Urothelium cell line (cell line): Measurements from ENCODE around the gene GNA12.
"Not testable (repeated sequence)": the region's sequence is repeated elsewhere in the genome, so short reads cannot be mapped to it uniquely, and the experiment has no call there.

Source experiments
- DNase-seq: peaks from one replicate; pipeline ENCODE4 v3.0.0; 2011; ENCODE audit warnings: low spot score, mixed read lengths
- FAIRE-seq: peaks from 2 replicates; lab custom pipeline; 2011; peaks lifted over from hg19 to GRCh38; lab: Jason Lieb, UNC

The GNA12 gene

DNA sequence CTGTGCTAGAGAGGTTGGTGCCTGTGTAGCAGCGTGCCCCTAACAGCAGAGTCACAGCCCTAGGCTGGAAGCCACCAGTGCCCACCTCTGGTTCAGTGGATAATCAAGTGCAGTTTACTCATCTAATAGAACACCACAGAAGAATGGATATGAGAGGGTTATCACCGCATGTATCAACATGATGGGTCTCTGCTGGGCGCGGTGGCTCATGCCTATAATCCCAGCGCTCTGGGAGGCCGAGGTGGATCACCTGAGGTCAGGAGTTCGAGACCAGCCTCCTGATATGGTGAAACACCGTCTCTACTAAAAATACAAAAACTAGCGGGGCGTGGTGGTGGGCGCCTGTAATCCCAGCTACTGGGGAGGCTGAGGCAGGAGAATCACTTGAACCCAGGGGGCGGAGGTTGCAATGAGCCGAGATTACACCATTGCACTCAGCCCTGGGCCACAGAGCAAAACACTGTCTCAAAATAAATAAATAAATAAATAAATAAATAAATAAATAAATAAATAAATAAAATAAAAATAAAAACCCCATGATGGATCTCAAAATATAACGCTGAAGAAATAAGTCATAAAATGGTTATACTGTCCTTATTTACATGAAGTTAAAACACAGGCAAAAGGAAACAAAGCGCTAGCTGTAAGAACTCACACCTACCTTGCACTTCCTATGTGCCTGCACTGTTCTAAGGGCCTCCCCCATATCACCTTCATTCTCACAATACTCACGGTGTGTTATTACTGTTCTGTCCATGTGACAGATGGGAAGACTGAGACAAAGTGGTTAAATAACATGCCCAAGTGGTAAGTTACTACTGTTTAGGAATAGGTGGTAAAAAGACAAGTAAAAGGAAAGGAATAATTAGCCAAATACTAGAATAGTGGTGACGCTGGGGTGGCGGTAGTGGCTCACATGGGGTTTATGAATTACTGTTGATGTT, 85.2 kb downstream of the GNA12 start:
- FAIRE-seq: peak; percentile 74
- DNase-seq: no peak

DNA sequence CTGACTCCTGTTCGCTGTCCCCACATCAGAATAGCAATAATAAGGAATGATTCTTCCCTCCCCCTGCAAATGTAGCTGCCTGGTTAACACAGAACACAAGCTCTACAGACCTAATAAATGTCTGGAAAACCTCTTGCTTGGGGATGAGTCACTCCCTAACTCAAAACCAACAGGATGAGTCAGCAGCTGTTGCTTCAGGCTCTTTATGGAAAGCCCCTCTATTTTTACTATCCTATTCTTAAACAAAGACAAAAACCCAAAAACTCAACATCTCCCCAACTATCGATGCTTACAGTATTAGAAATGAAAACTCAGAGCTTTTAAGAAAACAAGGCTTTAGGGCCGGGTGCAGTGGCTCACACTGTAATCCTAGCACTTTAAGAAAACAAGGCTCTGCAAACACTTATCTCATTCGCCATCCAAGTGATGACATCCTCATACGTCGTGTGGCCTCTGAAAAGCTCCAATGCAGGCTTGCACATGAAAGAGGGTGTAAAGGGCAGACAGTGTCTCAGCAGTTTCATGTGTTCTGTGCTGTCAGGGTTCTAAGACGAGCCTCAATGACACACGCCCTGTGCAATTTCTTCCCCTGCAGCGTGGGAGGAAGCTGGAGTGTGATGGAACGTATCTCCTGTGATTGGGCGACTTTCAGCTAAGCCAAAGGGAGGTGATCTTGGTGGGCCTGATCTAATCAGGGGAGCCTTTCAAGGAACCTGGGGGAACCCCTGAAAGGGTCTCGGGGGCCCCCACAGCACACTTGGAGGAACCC, 86.0 kb downstream of the GNA12 start:
- peak; percentile 76 for FAIRE-seq

DNA sequence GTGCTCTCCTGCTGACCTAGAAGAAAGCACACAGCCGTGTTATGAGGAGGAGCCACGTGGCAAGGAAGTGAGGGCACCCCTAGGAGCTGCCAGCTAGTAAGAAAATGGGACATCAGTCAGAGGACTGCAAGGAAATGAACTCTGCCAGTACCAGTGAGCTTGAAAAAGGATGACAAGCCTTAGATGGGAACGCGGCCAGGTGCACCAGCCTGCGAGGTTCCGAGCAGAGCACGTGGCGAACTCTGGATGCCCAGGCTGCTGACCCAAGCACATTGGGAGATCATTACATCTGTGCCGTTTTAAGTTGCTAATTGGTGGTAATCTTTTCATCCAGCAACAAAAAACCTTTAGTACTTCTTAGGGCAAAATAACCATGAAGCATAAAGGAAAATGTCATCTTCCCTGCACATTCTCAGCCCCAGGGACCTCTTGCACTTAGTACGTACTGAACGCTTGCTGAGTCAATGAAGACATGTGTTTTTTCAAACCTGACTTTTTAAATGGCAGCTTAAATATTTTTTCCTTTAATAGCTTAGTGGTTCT, 86.7 kb downstream of the GNA12 start:
- DNase-seq (peak; percentile 82), FAIRE-seq (peak; percentile 89)

More for the DNA sequence above, 86.0 kb downstream of the GNA12 start:
- peak; percentile 96 for DNase-seq

DNA sequence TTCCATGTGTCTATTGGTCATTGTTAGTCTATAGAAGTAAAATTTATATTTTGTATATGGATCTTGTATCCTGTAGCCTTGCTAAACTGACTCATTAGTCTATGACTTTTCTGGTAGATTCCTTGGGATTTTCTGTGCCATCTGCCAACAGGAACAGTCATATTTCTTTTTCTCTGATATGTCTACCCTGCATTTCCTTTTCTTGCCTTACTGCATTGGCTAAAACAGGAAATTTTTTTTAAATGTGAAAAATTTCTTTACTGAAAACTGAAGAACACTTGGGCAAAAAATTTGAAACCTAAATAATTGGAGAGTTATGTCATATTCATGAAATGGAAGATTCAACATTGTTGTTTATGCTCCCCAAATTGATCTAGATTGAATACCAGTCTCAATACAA, 88.6 kb downstream of the GNA12 start:
- FAIRE-seq (no peak), DNase-seq (no peak)

DNA sequence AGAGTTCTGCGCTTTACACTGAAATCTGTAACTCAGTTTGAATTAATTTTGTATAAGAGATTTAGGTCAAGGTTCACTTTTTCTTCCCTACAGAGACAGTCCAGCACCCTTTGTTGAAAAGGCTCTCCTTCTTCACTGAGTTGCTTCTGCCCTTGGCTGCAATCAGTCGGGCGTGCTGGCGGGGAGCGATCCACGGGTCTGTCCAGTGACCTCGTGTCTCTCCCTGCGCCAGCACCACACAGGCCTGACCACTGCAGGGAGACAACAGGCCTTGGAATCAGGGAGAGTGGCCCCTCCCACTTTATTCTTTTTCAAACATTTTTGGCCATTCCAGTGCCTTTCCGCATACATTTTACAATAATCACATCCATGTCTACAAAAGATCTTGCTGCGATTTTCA, 89.2 kb downstream of the GNA12 start:
- no peak for FAIRE-seq
- no peak for DNase-seq

DNA sequence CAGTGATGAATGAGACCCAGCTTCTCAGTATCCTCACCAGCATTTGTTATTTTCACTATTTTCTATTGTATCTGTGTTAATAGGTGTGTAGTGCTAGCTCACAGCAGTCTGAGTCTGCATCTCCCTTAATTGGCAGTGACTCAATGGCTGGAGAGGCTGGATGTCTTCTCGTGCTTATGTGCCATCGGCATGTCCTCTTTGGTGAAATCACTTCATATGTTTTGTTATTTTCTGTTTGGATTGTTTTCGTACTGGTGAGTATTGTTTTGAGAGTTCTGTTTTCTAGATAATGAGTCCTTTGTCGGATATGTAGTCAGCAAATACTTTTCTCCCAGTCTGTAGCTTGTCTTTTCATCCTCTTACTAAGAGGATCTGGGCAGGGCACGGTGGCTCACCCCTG, 90.0 kb downstream of the GNA12 start:
- no peak for DNase-seq
- FAIRE-seq: peak; percentile 50

DNA sequence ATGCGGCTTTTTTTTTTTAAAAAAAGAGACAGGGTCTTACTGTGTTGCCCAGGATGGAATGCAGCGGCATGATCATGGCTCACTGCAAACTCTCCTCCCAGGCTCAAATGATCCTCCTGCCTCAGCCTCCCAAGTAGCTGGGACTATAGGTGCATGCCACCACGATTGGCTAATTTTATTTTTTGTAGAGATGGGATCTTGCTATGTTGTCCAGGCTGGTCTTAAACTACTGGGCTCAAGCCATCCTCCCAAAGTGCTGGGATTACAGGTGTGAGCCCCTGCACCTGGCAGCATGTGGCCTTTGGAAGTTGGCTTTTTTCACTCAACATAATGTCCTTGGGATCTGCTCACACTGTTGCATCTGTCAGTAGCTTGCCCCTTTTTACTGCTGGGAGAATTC, 91.0 kb downstream of the GNA12 start:
- no peak for FAIRE-seq
- DNase-seq: no peak

DNA sequence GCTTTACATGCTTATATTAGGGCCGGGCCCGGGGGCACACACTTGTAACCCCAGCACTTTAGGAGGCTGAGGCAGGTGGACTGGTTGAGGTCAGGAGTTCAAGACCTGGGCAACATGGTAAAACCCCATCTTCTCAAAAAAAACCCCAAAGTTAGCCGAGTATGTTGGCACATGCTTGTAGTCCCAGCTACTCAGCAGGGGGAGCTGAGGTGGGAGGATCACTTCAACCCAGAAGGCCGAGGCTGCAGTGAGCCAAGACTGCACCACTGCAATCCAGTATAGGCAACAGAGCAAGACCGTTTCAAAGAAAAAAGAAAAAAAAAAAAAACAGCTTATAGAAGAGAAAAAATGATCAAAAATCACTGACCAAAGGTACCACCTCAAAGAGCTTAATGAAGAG, 93.0 kb downstream of the GNA12 start:
- no peak for FAIRE-seq
- no peak for DNase-seq

DNA sequence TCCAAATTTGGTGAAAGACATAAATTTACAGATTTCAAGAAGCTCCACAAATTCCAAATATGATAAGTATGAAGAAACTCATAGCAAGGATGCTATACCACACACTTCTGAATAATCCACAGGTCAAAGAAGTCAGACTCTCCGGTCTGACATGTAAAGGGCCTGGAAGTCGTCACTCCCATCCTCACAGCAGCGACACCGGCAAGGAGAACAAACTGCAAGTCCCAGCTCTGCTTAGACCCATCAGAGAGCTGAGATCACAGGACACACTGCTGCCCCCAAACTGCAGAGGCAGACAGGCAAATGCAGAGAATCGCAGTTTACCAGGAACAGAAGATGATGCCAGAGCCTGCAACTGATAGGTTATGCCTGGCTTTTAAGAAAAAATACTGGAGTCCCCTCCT, 94.1 kb downstream of the GNA12 start:
- no peak for FAIRE-seq
- no peak for DNase-seq

DNA sequence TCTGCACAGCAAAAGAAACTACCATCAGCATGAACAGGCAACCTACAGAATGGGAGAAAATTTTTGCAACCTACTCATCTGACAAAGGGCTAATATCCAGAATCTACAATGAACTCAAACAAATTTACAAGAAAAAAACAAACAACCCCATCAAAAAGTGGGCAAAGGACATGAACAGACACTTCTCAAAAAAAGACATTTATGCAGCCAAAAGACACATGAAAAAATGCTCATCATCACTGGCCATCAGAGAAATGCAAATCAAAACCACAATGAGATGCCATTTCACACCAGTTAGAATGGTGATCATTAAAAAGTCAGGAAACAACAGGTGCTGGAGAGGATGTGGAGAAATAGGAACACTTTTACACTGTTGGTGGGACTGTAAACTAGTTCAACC, 95.4 kb downstream of the GNA12 start:
- FAIRE-seq, DNase-seq: not testable (repeated sequence)

DNA sequence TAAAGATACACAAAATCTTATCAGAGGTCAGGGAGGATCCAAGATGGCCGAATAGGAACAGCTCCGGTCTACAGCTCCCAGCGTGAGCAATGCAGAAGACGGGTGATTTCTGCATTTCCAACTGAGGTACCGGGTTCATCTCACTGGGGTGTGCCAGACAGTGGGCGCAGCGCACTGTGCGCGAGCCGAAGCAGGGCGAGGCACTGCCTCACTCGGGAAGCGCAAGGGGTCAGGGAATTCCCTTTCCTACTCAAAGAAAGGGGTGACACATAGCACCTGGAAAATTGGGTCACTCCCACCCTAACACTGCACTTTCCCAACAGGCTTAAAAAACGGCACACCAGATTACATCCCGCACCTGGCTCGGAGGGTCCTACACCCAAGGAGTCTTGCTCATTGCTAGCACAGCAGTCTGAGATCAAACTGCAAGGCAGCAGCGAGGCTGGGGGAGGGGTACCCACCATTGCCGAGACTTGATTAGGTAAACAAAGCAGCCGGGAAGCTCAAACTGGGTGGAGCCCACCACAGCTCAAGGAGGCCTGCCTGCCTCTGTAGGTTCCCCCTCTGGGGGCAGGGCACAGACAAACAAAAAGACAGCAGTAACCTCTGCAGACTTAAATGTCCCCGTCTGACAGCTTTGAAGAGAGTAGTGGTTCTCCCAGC, 100.5 kb downstream of the GNA12 start:
- peak; percentile 37 for FAIRE-seq

DNA sequence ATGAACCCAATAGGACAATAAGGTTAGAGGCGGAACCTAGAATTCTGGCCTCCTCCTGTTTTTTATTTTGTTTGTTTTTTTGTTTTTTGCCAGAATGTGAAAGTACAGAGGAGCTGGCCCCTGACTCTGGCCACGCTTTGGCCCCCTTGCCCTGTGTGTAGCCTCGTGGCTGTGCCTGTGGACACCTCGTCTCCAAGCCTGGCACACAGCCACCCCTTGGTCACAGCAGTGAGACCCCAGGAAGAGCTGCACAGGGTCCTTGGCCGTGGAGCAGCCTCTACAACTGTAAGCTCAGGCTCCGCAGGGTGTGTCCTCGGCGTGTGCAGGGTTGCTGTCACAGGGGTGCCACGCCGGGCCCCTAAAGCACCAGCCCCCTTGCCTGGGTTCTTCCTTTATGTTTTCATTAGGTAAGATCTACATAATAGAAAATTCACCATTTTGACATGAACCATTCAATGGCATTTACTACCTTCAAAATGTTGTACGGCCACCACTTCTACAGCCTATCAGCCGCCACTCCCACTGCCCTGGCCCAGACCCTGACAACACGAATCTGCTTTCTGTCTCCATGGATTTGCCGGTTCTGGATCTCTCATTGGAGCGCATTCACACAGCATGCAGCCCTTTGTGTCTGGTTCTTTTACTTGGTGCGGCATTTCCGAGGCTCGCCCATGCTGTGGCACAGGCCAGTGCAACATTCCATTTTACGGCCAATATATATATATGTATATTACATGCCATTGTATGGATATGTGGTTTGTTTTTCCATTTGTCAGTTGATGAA, 105.2 kb downstream of the GNA12 start:
- peak; percentile 73 for FAIRE-seq
- DNase-seq: no peak

More for the DNA sequence above, 100.5 kb downstream of the GNA12 start:
- DNase-seq: not testable (repeated sequence)

DNA sequence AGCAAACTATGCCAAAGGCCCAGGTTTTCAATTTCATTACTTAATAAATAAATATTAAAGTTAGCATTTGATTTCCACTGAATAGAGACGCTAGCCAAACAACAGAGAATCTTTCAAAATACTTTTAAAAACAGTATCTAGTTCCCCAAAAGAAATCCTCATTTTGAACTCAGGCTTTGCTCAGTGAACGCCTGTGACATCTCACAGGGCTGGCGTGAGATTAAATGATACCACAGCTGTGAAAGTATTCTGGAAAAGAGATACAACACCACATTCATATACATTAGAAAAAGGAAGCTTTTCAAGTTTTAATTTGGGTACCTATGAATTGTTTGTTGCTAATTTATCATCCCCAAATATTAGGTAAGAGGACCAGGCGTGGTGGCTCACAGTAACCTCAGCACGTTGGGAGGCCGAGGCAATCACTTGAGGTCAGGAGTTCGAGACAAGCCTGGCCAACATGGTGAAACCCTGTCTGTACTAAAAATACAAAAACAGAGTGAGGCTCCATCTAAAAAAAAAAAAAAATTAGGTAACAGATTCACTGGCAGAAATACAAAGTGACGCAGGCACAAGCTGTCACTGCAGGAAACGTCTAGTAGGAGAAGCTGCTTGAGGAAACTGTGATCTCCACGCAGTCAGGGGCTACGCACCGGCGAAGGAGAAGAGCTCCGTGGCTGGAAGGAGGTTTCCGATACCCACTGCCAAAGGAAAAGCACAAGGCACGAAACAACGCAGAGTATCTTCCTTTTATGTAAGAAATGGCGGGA, 106.2 kb downstream of the GNA12 start:
- DNase-seq (no peak), FAIRE-seq (no peak)

DNA sequence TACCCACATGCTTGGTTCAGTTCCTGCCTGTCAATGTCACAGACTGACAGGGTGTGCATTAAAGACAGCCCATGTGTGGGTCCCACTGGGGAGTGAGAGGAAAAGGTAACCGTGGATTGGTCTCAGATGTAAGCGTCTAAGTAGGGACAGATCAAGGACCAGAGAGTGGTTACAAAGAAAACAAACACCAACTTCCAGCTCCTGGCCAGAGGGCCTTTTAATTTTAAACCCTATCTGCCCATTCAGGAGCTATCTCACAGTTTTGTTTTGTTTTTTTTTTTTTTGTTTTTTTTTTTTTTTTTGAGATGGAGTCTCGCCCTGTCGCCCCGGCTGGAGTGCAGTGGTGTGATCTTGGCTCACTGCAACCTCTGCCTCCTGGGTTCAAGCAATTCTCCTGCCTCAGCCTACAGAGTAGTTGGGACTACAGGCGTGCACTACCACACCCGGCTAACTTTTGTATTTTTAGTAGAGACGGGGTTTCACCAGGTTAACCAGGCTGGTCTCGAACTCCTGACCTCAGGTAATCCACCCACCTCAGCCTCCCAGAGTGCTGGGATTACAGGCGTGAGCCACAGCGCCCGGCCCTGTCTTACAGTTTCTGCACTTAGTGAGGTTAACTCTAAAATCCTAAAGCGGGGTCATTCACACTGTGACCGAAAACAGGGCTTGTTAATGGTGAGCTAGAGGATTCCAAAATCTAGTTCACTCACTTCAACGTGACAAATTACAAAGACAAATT, 106.9 kb downstream of the GNA12 start:
- peak; percentile 68 for FAIRE-seq
- not testable (repeated sequence) for DNase-seq

DNA sequence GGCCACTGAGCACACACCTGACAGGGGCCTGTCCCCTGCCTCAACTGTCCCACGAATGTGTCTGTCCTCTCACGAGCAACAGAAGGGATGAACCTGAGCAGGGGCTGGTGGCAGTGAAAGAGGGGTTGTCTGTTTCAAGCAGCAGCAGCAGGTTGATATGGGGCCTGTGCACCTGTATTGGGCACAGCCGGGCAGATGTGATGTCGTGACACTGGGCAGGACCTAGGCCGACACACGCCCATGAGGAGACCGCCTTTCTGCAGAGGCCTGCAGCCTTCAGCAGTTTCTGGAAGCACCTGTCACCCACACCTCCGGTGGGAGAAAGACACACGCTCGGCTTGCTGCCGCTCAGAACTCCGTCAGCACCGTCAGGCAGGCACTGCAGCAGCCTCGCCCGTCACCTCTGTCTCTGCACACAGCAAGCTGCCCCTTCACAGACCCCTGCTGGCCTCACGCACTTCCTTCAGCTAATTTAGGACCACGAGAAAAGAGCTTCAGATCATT, 107.6 kb downstream of the GNA12 start:
- DNase-seq: no peak
- no peak for FAIRE-seq

DNA sequence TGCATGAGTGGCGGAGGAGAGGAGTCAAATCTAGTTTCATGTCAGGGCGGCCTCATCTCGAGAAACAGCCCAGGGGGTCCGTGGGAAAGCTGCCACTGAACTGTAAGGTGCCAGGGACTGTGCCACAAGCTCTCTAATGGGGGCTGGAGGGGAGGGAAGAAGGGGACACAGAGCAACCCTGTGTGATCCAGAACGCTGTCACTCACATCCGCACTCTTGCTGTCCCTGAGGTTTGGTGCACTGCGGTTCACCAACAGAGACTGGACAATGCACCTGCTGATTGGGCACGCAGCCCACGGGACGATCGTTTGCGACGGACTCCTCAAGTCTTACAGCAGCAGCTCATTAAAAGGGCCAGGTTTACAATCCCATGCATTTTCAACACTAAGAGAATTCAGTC, 108.4 kb downstream of the GNA12 start:
- DNase-seq: no peak
- no peak for FAIRE-seq

DNA sequence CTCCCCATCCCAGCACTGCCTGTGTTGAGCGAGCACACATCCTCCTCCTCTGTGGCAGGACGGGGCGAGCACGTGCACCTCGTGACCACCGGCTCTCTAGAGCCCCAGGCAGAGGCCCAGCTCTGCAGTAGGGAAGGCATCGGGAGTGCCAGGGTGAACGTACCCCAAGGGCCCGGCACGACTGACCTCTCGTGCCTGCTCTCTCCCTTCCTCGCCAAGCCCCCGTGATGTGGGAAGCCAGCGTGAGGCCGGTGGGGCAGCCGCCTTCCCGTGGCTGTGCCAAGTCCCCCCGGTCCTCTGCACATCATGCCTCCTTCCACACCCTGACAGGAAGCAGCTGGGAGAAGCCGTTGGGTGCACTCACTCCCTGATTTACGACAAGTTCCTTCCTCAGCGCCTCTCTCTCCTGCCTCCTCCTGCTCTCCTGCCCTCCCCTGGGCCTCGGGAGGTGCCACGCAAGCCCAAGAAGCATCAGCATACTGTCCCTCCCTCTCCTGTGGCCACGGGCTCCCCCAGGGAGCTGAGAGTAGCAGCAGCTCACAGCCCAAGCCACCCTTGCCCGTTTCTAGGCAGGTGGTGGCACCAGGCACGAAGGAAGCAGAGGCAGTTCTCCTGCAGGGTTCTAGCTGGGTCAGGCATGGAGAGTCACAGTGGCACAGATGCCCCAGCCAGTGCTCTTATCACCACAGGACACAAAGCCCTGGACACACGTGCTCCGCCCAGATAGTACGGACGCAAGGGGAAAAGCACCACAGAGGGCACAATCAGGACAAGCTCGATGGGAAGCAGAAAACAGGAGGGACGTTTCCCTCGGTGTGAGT, 109.1 kb downstream of the GNA12 start:
- DNase-seq: no peak
- peak; percentile 50 for FAIRE-seq
